ENCODE results near the gene BMAL1.

The BMAL1 gene

DNA sequence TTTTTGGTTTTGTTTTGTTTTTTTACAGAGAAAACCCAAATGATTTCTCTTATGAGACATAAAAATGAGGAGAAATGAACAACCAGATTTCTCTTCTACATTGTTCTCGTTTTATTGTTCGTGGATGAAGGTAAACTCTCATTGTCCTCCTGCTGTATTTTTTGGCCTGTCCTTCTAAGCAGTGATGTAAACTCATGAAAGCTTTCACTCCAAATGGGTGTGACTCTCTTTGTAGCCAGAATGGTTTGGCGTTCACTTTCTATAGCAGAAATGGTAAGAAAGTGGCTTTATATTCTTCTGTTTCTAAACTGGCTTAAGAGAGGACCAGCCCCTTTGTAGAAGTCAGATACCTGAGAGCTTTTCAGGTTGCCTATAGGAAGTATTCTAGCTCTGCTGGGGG, 15.5 kb upstream of the BMAL1 start:
- DNase-seq: no peak

DNA sequence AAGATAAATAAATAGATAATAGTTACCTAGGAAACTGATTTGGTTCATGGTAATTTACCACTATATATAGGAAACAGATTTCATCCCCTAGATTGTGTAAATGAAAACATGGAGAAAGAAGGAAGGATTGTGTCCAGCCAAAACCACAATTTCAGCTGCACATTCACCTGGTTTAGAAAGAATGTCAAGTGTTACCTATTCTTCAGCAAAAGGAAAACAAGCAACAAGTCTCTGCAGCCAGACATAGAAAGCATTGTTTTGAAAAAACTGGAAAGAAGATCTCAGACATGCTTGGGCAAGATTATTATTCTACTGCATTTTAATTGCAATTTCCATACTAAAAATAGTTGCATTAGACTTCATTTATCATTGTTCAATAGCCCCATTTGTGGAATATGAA, 8.8 kb upstream of the BMAL1 start:
- no peak for DNase-seq

DNA sequence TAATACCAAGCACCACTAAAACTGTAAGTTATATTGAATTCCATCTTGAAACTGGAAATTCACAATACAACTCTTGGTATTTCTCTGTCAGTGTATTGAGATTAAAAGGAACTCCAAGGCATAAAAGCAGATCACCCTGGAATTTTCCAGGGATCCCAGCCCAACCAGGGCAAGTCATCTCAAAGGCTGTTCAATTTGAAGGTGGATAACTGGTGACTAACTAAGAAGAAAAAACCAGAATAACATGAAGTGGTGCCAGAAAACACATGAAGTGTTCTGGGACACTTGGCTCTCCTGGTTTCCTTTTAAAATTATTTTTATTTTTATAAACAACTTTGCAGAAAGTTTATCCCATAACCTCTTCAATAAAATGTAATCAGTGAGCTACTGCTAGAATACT, 7.8 kb upstream of the BMAL1 start:
- no peak for DNase-seq

DNA sequence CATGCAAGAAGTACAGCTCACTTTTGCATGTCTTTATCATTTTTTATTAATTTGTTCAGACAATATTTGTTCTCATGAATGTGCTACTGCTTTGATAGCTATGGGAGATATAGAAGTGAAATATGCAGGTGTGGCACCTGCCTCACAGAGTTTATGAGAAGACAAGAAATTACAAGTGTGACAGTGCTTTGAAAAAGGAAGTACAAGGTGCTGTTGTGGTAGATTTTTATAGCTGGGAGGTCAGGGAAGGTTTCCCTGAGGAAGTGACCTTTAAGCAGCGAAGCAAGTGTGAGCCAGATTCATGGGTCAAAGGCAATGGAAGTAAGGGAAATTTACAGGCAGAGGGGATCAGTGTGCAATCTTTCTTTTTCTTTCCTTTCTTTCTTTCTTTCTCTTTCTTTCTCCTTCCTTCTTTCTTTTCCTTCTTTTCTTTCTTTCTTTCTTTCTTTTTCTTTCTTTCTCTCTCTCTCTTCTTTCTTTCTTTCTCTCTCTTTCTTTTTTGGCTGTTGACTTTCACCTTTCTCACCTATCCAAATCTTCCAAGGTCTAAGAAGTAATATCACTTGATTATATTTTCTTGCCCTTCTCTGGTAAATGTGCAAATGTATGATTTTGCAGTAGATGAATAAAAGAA, 6.4 kb upstream of the BMAL1 start:
- DNase-seq: no peak

DNA sequence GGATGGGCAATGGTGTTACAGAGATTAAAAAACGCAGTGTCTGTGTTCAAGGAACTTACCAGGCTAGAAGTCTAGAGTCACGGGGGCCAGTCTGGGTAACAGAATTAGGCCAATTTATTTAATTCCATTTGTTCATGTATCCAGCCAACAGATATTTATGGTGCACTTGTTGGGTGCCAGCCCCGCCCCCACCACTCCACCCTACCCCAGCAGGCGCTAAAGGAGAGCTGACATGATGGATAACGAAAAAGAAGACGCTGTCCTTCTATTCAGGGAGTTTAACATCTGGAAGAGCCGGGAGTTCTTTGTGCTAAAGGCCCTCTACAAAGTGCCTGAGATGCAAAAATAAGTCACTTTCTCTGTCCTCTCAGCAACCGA, 1.1 kb upstream of the BMAL1 start:
- no peak for DNase-seq

- peak; percentile 95 for DNase-seq
Measured at GRCh38 chr11:13276832-13277767, 490 bp upstream of the BMAL1 start.

GRCh38 chr11:13278609-13279486, 1.3 kb downstream of the BMAL1 start:
- no peak for DNase-seq

DNA sequence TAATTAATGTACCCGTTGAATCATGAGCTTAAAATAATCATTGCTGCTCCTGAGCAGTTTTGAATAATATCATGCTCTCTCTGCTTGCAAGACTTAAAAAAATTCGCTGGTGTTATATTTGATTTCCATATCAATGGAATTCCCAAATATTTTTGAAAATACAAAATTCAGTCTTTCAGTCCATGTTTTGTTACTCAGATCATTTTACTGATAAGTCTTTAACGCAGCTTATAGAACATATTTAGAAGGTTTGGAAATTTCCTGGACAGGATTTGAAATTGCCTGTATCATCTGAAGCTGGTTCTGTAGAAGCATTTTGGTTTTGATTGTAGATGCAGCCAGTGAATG, 1.9 kb downstream of the BMAL1 start:
- no peak for DNase-seq

DNA sequence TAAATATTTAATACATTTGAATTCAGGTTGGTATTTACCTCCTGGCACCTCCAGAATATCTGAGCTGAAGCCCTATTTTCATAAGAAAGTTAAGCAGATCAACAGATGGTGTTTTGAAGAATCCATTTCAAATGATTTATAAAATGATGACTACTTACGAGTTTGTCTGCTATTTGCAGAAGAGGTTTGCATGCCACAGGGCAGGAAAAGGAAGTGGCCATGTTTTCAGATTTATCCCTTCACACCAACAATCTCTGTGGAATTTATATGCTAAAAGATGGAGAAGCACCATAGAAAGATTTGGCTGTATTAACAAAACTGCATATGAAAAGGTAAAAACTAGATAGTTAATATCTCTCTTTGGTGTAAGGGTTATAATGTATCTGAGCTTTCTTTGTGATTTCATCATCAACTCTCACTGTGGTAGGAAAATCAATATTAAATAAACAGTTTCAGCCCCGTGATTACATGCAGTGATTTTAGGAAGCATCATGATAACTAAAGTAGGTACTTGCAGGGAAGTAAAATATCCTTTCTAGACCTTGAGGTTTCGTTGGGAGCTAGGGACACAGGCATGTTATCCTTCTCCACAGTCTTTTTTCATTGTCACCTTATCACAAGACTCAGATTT, 2.6 kb downstream of the BMAL1 start:
- no peak for DNase-seq

GRCh38 chr11:13280777-13281176, 3.2 kb downstream of the BMAL1 start:
- DNase-seq: no peak

- no peak for DNase-seq
Measured at GRCh38 chr11:13283636-13284035, 6.0 kb downstream of the BMAL1 start.

- no peak for DNase-seq
Measured at GRCh38 chr11:13284776-13285588, 7.4 kb downstream of the BMAL1 start.

- DNase-seq: no peak
Measured at GRCh38 chr11:13286279-13286821, 8.8 kb downstream of the BMAL1 start.

GRCh38 chr11:13287036-13287435, 9.4 kb downstream of the BMAL1 start:
- no peak for DNase-seq

- no peak for DNase-seq
Measured at GRCh38 chr11:13287681-13288080, 10.1 kb downstream of the BMAL1 start.

GRCh38 chr11:13288375-13289029, 10.9 kb downstream of the BMAL1 start:
- no peak for DNase-seq

- no peak for DNase-seq
Measured at GRCh38 chr11:13289081-13289480, 11.5 kb downstream of the BMAL1 start.

DNA sequence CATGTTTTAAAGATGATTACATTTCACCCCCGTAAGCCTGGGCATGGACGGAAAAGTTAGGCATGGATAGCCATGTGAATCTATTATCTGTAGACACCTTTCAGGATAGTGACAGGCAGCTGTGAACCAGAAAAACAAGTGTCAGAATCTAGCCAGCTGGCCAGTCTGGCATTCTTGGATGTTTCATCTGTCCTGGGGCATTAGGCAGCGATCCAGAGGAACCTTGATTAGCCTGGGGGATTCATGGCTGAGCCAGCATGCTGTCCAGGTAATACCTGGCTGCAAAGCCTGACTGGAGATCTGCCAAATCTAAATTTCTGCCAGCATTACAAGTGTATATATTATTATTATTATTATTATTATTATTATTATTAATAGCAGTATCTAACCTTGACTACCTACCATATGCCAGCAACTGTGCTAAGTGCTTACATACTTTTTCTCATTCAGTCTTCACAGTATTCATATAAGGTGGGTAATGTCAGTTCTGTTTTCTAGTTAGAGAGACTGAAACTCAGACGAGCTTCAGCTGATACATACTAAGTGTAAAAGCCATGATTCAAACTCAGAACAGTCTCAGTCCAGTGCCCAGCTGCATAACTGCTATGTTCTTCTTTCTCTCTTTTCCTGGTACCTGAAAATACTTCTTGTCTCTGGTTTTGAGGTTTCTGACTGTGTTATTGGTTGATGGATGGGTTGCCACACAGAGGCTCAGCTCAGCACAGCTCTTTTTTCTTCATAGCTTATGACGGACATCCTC, 12.8 kb downstream of the BMAL1 start:
- no peak for DNase-seq

DNA sequence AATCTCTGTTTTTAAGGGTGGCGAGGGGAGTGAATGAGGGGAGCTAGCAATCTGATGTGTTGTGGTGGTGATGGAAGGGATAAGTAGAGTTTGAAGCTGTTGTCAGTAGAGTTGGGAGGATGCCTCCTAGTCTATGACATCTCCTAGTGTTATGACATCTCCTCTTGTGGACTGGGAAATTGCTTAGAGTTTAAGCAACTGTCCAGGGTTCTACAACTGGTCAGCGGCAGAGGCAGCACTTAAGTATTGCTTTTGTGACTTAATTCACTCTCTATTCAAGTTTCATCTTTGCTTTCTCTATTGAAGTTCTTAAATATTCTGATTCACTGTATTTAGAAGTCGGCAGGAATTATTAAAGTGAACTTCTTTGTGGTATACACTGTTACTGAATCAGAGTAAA, 13.8 kb downstream of the BMAL1 start:
- DNase-seq: no peak

- DNase-seq: no peak
Measured at GRCh38 chr11:13291800-13292199, 14.2 kb downstream of the BMAL1 start.

- DNase-seq: no peak
Measured at GRCh38 chr11:13292970-13293369, 15.4 kb downstream of the BMAL1 start.

Data from COR-L47 (cell line).